Glomerular visceral epithelial cell (primary cell): ENCODE results near the gene IQGAP3.

Source experiments
- DNase-seq: peaks from one replicate; pipeline ENCODE4 v3.0.0-alpha.2; 2016; ENCODE audit errors: extremely low spot score

IQGAP3 gene

GRCh38 chr1:156509424-156510034, 62.8 kb downstream of the IQGAP3 start:
- no peak for DNase-seq

DNA sequence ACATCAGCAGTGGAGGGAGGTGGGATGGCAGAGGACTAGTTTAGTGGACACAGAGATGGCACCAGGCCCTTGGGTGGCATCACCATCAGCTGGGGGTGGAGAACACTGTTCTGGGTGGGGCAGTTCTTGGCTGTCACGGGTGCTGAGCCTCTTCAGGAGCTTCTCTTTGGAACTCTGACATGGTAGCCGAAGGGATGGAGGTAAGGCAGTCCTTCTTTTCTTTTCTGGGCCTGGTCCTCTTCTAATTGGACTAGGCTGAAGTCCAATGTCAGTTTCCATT, 63.5 kb downstream of the IQGAP3 start:
- DNase-seq: no peak

- peak; percentile 18 for DNase-seq
Observed at GRCh38 chr1:156508205-156508954, 64.0 kb downstream of the IQGAP3 start.

DNA sequence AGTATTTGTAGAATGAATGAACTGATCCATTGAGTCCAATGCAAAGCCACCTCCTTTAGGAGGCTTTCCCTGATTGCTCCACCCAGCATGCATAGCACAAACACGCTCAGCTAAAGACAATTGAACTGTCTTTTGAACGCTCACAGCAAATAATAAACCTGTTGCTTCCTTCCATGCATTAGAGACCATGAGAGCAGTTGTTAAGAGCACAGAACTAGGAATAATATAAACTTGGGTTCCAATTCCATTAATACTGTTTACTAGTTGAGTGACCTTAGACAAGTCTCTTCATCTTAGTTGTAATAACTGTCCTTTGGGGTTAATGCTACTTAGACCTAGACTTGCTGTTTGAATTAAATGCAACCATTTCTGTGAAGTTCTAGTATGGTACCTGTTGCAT, 65.9 kb downstream of the IQGAP3 start:
- DNase-seq: no peak

- DNase-seq: no peak
Observed at GRCh38 chr1:156505679-156506298, 66.6 kb downstream of the IQGAP3 start.

GRCh38 chr1:156504821-156505678, 67.3 kb downstream of the IQGAP3 start:
- peak; percentile 98 for DNase-seq

GRCh38 chr1:156504438-156504813, 67.9 kb downstream of the IQGAP3 start:
- DNase-seq: peak; percentile 23

DNA sequence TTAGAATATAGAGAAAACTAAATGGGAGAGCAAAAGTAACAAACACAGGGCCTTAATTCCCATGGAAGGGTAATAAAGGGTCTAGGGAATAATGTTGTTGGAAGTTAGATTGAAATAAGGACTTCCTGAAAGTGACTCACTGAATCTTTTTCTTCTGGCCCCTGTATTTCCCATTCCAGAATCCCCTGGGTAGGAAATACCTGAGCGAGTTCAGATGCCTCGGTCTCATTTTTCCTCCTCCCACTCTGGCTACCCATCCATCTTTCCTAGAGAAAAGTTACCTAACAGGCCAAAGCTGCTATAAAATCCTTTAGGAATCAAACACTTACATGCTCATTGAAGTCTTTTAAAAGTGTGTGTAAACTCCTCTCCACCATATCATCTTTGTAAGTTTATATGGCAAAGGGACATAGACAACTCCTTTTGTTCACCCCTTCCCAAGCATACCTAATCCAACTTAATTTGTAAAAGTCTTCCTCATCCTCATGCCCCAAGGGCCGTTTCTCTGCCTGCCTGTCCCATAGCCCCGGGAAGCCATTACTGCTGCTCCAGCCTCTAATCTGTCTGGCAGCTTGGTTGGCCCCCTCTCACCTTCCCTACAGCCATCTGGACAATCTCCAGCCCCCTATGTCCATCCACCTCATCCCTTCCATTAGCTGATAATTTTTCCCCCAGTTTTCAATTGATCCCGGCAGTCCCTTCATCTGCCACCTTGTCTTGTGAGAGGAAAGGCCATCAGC, 68.5 kb downstream of the IQGAP3 start:
- peak; percentile 20 for DNase-seq

GRCh38 chr1:156502894-156503697, 69.3 kb downstream of the IQGAP3 start:
- peak; percentile 92 for DNase-seq

DNA sequence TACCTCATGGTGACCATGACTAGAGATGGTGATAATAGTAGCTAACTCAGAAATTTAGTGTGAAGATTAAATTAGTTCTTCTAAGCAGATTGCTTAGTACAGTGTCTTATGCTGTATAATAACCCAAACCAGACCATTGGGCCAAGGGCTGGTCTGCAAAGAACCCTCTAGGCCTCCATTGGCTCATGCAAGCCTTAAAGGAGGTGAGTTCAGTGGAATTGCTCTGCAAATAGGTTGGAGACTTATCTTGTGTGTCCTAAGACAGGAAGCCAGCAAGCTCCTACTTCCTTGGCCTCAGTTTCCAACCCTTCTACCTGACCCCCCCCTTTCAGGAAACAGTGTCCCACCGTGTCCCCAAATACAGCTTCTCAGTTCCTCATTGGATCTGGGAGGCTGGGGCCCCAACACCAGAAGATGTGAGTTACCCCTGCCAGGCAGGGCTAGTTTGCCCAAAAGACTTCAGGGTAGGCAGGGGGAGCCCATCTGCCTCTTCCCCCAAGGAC, 69.9 kb downstream of the IQGAP3 start:
- no peak for DNase-seq

GRCh38 chr1:156500793-156501506, 71.4 kb downstream of the IQGAP3 start:
- DNase-seq: peak; percentile 96

DNA sequence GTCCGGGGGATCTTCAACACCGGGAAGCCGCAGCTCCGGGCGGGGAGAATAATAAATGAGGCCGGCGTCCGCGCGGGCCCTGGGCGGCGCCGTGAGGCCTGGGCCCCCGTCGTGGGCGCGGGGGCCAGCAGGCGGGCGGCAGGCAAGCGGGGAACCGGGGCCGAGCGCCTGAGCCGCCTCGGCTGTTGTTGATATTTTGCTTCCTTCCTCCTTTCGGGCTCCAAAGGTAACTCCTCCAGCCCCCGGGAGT, 71.9 kb downstream of the IQGAP3 start, which contains the start of gene MEF2D:
TSS of gene MEF2D (minus strand) at position 233 of the 250 bp plus-strand sequence. CDS start 17,483 bp downstream, outside the sequence.
- DNase-seq: no peak

DNA sequence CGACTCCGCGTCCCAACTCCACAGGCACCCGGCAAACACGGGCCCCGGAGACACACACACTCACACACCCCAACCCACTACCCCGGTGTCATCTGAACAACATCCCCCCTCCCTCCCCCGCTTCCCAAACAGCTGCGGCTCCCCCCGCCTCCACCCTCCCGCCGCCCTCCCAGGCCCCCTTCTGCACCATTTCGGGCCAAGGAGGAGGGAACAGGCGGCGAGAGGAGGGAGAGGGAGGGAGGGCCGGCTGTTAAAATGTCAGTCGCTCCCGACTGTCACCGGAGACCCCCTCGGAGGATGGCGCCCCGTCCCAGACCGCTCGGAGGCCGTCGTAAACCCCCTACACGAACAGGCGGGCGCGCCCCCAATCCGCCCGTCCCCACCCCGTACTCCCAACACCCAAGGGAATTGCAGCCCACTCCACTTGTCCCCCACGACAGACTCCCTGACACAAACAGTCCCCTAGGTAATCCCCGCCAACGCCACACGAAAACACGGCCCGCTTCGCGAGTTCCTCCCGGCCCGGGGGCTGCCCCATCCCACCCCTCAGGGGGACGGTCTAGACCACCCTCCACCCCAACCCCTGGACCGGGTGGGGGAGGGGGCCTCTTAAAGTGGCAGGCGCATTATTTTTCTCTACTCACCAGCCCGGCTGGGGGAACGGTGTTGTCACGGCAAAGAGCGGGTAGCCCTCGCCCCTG, 72.4 kb downstream of the IQGAP3 start:
- peak; percentile 13 for DNase-seq

GRCh38 chr1:156499194-156499841, 73.0 kb downstream of the IQGAP3 start:
- peak; percentile 23 for DNase-seq

DNA sequence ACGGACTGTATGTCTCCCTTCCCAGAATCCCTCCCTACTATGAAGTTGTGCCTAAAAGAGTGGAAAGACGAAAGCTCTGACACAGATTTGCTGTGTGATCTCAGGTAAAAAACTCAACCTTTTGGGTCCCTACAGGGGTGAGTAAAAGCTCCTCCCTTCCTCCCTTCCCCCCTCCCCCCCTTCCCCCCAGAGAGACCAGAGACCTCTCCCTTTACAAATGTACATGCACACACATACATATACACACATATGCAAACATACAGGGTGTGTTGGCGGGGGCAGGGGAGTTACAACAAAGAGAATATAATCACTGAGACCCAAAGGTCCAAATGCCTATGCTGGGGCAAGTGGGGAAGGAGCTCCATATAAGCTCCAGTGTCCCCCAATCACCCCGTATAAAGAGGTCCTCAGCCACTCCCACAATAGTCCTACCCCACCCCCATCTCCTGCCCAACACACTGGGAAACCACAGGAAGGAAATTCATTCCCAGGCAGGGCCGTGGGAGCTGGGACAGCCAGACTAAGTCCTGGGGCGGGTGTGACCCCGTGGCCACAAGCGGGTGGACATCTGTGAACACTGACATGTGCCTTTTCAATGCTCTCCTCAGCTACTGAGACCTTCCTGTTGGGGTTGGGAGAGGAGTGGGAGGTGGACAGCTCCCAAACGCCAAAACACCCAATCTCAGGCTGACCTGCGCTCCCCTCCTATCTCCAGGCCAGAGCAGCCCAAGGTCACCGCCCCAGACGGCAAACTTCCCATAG, 73.8 kb downstream of the IQGAP3 start:
- peak; percentile 55 for DNase-seq

- no peak for DNase-seq
Observed at GRCh38 chr1:156497743-156498431, 74.5 kb downstream of the IQGAP3 start.

DNA sequence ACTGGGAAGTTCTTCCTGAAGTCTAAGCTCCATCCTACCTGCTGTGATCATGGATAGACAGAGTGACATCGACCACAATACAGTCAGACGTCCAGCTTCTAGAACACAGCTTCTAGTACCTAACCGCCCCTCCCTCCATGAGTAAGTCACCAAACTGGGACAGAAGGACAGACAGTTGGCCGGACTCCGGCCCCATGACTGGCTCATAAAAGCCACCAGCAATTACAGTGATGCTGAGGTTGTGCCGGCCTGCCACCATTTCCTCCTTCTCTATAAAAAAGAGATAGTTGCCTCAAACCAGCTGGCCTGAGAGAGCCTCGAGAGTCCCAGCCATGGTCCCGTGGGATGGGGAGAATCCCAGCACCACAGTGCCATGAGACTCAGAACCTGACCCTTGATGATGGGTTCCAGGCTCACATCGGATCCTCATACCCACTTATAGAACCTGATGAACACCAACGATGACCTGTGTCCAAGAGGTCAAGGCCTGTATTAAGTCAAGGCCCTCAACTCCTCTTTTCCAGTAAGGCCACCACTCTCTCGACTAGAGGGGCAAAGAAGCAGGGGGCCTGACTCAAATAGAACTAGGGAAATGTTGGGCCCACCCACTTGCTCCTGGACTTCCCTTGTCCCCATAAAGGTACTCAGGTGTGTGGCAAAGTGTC, 75.2 kb downstream of the IQGAP3 start:
- no peak for DNase-seq
